Pancreas (tissue), 10 donors: ENCODE results near the gene PEX14. TPM values are rescaled to one million over a fixed set of nuclear protein-coding genes. Genes with fewer than 3 reads are reported as not detected.

Source experiments
- ATAC-seq, 4 donors: fragments of 200-7000 bp; cut with Tn5 transposase; one replicate each; pipeline versions ENCODE4 v1.8.0 to v1.9.1; 2020; ENCODE audit warnings: mild to moderate bottlenecking in 4 of 4, moderate library complexity in 4 of 4
- DNase-seq, 6 donors: peaks; one replicate each; pipeline ENCODE4 v3.0.0-alpha.2; 2020
- FAIRE-seq: peaks from 2 replicates; lab custom pipeline; 2012; peaks lifted over from hg19 to GRCh38; lab: Jason Lieb, UNC
- H3K27ac ChIP-seq, 4 donors: fragments of 200-600 bp; sonication (generic); 1 replicate in 3 of 4; 2 replicates in 1 of 4; pipeline versions ENCODE4 v1.5.0 to v1.8.0; 2020
- H3K27me3 ChIP-seq, 4 donors: fragments of 200-600 bp; one replicate each; pipeline ENCODE4 v1.8.0; 2021
- H3K36me3 ChIP-seq, 3 donors: fragments of 200-600 bp; sonication (generic) in 1 of 3; one replicate each; pipeline versions ENCODE4 v1.5.0 to v1.8.0; 2020 to 2021
- H3K4me1 ChIP-seq, 3 donors: fragments of 200-600 bp; one replicate each; pipeline ENCODE4 v1.8.0; 2021
- H3K4me3 ChIP-seq, 4 donors: fragments of 200-600 bp; sonication (generic) in 2 of 4; one replicate each; pipeline versions ENCODE4 v1.5.0 to v1.8.0; 2020 to 2021
- H3K9me3 ChIP-seq, 4 donors: fragments of 200-600 bp; one replicate each; pipeline ENCODE4 v1.8.0; 2021
- CTCF ChIP-seq, 4 donors: fragments of 200-600 bp; sonication (generic) in 3 of 4; IDR thresholded peaks; one replicate each; pipeline versions ENCODE4 v1.5.0 to v1.8.0; 2021; ENCODE audit warnings: antibody characterized with exemption in 4 of 4
- WGBS, 2 donors: extraction: QIAGEN DNeasy Blood & Tissue Kit; methylation state at CpG; one replicate each; pipeline ENCODE4 v1.1.7; 2013; 5-methylcytosine and 5-hydroxymethylcytosine counted together
- intact Hi-C, 3 donors: fragments of 100-400 bp; cut with DNase I; formaldehyde crosslinking; loops; one replicate each; pipeline versions ENCODE4 v1.11.1 to v1.14.2; 2022
- polyA plus RNA-seq, 2 donors: library from polyadenylated mRNA; stranded (reverse); fragments of 200-250 nt; gene quantifications; one replicate each; pipeline ENCODE4 v1.2.3, GENCODE V29; 2013
- total RNA-seq, 6 donors: library from RNA; stranded (reverse); fragmentation: NEBNext Ultra II Directional in 4 of 6; extraction: Animal tissue kit (Norgen Biotek cat#: 25700) in 4 of 6; gene quantifications; one replicate each; pipeline versions ENCODE4 v1.2.1 to v1.2.4, GENCODE V29; 2021 to 2023
- donor health status: healthy with polysubstance abuse.
- donor health status: DM: no; HTN: no; CAD: no; lungs with moderate emphysema.
- donor health status: DM: no; HTN: no; CAD: no.
- donor health status: control.
- donor health status: control.
- donor health status: Bipolar disorder and iron deficiency.
- donor health status: DM: yes; HTN: yes; CAD: no.
- donor health status: DM: no; HTN: no; CAD: no.
- donor health status: DM: no; HTN: no; CAD: no.
- donor health status: DM: yes; HTN: yes; CAD: no.

Gene PEX14
- total and polyA plus RNA-seq, 8 donors, result 6.0 to 12.8 (median 8.2) TPM

GRCh38 chr1:10634428-10635084, 159.8 kb downstream of the PEX14 start:
- H3K27ac ChIP-seq, result no peak overlapping the region

GRCh38 chr1:10635085-10635896, 160.5 kb downstream of the PEX14 start:
- FAIRE-seq, result no peak
- peak in 3 of 4 donors; percentile 17 to 44 (median 23) for ATAC-seq
- Histone ChIP-seq H3K9me3 (no peaks in the 10 kb centered on the region), H3K27ac (no peak overlapping the region), H3K4me1 (no peaks in the 10 kb centered on the region), H3K27me3 (no peaks in the 10 kb centered on the region), H3K36me3 (peaks cover 0 to 14% (median 6%) of the 10 kb centered on the region in 3 donors), H3K4me3 (no peak overlapping the region)
- TF ChIP-seq CTCF (IDR thresholded peaks at IDR 0.05), result no peak
- intact Hi-C loops, result no loop called here
- DNase-seq, result peak in 2 of 6 donors; percentile 28 to 62
- WGBS, 2 donors, result 63 to 65% methylated on average over 23 of the region's 23 CpGs

More at GRCh38 chr1:10634428-10635084, 159.8 kb downstream of the PEX14 start:
- Histone ChIP-seq H3K9me3 (no peaks in the 10 kb centered on the region), H3K36me3 (peaks cover 0 to 8% (median 3%) of the 10 kb centered on the region in 3 donors), H3K27me3 (no peaks in the 10 kb centered on the region), H3K4me3 (no peak overlapping the region), H3K4me1 (no peaks in the 10 kb centered on the region)
- DNase-seq, result peak in 2 of 6 donors; percentile 33 to 69
- peak in 2 of 4 donors; percentile 11 to 14 for ATAC-seq
- no peak for FAIRE-seq
- intact Hi-C loops, result no loop called here
- no peak for TF ChIP-seq CTCF (IDR thresholded peaks at IDR 0.05)
- 79 to 86% methylated on average over 23 of the region's 23 CpGs for WGBS, 2 donors

GRCh38 chr1:10635992-10636391, 161.2 kb downstream of the PEX14 start:
- no peaks in the 10 kb centered on the region for H3K27me3 ChIP-seq
- no peak overlapping the region for H3K27ac ChIP-seq
- WGBS, 2 donors, result 88 to 89% methylated on average over 18 of the region's 18 CpGs
- peaks cover 0 to 14% (median 6%) of the 10 kb centered on the region in 3 donors for H3K36me3 ChIP-seq
- H3K4me3 ChIP-seq, result no peak overlapping the region
- no peak for TF ChIP-seq CTCF (IDR thresholded peaks at IDR 0.05)
- intact Hi-C loops, result no loop called here
- peak in 1 of 4 donors; percentile 21 for ATAC-seq
- no peak for FAIRE-seq
- DNase-seq, result peak in 2 of 6 donors; percentile 41 to 81
- no peaks in the 10 kb centered on the region for H3K4me1 ChIP-seq
- H3K9me3 ChIP-seq, result no peaks in the 10 kb centered on the region

GRCh38 chr1:10637400-10637799, 162.7 kb downstream of the PEX14 start:
- intact Hi-C loops, result no loop called here
- no peak for TF ChIP-seq CTCF (IDR thresholded peaks at IDR 0.05)
- Histone ChIP-seq H3K4me1 (no peaks in the 10 kb centered on the region), H3K27ac (no peak overlapping the region), H3K9me3 (no peaks in the 10 kb centered on the region), H3K27me3 (no peaks in the 10 kb centered on the region), H3K36me3 (peaks cover 0 to 15% (median 6%) of the 10 kb centered on the region in 3 donors), H3K4me3 (no peak overlapping the region)
- FAIRE-seq (no peak), DNase-seq (no peak), ATAC-seq (no peak)
- 66 to 70% methylated on average over 8 to 9 of the region's 9 CpGs for WGBS, 2 donors
